Mucosa of descending colon (tissue), 3 donors: Measurements from ENCODE around the gene ATP5IF1. TPM values are rescaled to one million over a fixed set of nuclear protein-coding genes. Genes with fewer than 3 reads are reported as not detected.

Experiments used
- ATAC-seq: fragments of 200-7000 bp; cut with Tn5 transposase; one replicate; pipeline ENCODE4 v1.9.1; 2020; ENCODE audit warnings: mild to moderate bottlenecking, moderate library complexity
- DNase-seq, 3 donors: peaks; one replicate each; pipeline ENCODE4 v3.0.0-alpha.2; 2020
- H3K36me3 ChIP-seq: fragments of 200-600 bp; one replicate; pipeline ENCODE4 v1.8.0; 2021; ENCODE audit warnings: low read depth, mild to moderate bottlenecking
- H3K4me1 ChIP-seq: fragments of 200-600 bp; one replicate; pipeline ENCODE4 v1.8.0; 2021; ENCODE audit warnings: low read depth, mild to moderate bottlenecking
- H3K4me3 ChIP-seq: fragments of 200-600 bp; one replicate; pipeline ENCODE4 v1.8.0; 2021; ENCODE audit warnings: mild to moderate bottlenecking
- H3K9me3 ChIP-seq: fragments of 200-600 bp; one replicate; pipeline ENCODE4 v1.8.0; 2021; ENCODE audit warnings: mild to moderate bottlenecking
- intact Hi-C, 2 donors: fragments of 100-400 bp; cut with DNase I in 1 of 2; cut with micrococcal nuclease in 1 of 2; formaldehyde crosslinking; loops; one replicate each; pipeline versions ENCODE4 v1.11.0 to v1.11.1; 2022; cut with DNase I, micrococcal nuclease
- total RNA-seq, 3 donors: library from RNA; stranded (reverse); fragmentation: NEBNext Ultra II Directional in 2 of 3; extraction: Animal tissue kit (Norgen Biotek cat#: 25700) in 2 of 3; gene quantifications; one replicate each; pipeline versions ENCODE4 v1.2.1 to v1.2.4, GENCODE V29; 2021 to 2023
- TF ChIP-seq, protein P1 (sequence below): fragments of 200-600 bp; IDR thresholded peaks from one replicate; pipeline ENCODE4 v1.8.0; 2022; ENCODE audit warnings: antibody characterized with exemption, mild to moderate bottlenecking
- donor health status: DM: no; HTN: no; CAD: no; lungs with moderate emphysema.
- donor health status: DM: no; HTN: no; CAD: no.
- donor health status: DM: no; HTN: yes; CAD: no.

ATP5IF1 gene
- total RNA-seq, 3 donors from 2014 or later: 130 to 266 (median 235) TPM

DNA sequence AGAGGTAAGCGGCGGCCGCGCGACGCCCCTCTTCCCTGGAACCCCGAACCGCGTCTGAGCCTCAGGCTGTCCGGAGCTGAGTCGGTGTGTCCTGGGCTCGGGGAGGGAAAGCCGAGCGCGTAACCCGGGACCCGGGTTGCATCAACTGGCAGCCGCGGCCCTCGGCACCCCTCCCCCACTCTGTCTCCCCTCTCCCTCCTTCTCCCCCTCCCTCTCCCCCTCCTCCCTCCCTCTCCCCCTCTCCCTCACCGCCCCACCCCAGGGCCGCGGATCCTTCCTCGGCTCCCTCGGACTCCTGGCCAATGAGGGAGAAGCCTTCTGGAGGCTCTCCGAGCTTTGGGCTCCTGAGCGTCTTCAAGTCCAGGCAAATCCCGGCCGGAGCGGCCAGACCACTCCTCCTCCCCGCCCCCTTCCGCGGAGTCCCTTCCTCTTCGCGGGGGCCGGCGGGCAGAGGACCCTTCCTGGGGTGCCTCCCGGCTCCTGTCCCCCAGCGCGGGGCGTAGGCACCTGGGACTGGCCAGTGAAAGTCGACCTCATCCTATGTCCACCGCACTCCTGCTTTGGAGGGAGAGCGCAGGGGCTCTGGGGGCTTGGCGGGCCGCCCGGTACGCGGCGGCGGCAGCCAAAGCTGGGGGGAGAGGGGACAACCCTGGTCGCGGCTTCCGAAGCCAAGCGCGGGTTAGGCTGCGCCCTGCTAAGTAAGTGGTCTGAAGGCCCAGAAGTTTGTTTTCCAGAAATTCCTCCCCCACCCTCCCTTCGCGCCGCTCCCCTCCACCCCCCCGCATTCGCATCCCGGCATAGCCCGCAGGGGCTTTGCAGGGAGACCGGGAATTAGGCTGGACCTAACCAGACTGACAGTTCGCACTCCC is 24.2 kb downstream of the ATP5IF1 start:
- Histone ChIP-seq H3K36me3 (no peaks in the 10 kb centered on the region), H3K4me3 (peak overlapping the region; percentile 97), H3K9me3 (no peaks in the 10 kb centered on the region), H3K4me1 (peaks cover 32% of the 10 kb centered on the region)
- peak; percentile 73 to 85 (median 79) for DNase-seq
- intact Hi-C loops: no loop called here
- TF ChIP-seq, protein P1, sequence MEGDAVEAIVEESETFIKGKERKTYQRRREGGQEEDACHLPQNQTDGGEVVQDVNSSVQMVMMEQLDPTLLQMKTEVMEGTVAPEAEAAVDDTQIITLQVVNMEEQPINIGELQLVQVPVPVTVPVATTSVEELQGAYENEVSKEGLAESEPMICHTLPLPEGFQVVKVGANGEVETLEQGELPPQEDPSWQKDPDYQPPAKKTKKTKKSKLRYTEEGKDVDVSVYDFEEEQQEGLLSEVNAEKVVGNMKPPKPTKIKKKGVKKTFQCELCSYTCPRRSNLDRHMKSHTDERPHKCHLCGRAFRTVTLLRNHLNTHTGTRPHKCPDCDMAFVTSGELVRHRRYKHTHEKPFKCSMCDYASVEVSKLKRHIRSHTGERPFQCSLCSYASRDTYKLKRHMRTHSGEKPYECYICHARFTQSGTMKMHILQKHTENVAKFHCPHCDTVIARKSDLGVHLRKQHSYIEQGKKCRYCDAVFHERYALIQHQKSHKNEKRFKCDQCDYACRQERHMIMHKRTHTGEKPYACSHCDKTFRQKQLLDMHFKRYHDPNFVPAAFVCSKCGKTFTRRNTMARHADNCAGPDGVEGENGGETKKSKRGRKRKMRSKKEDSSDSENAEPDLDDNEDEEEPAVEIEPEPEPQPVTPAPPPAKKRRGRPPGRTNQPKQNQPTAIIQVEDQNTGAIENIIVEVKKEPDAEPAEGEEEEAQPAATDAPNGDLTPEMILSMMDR: no peak
- peak; percentile 62 for ATAC-seq

- Histone ChIP-seq H3K4me1 (peaks cover 37% of the 10 kb centered on the region), H3K9me3 (no peaks in the 10 kb centered on the region), H3K36me3 (no peaks in the 10 kb centered on the region), H3K4me3 (peak overlapping the region; percentile 97)
- ATAC-seq (no peak), DNase-seq (no peak)
- TF ChIP-seq, protein P1: no peak
- intact Hi-C loops: no loop called here
Measured at GRCh38 chr1:28260803-28261174, 24.9 kb downstream of the ATP5IF1 start.

GRCh38 chr1:28264897-28265296 is 29.0 kb downstream of the ATP5IF1 start:
- intact Hi-C loops: no loop called here

DNA sequence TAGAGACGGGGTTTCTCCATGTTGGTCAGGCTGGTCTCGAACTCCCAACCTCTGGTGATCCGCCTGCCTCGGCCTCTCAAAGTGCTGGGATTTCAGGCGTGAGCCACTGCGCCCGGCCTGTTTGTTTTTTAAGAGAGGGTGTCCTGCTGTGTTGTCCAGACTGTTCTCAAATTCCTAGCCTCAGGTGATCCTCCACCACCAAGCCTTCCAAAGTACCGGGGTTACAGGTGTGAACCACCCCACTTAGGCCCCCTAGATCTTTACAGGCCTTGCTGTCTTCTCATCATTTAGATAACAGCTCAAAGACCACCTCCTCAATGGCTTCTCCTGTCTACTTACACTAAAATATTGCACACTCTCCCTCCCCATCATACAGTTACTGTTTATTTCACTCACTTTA is 29.7 kb downstream of the ATP5IF1 start:
- TF ChIP-seq, protein P1: no peak
- no peaks in the 10 kb centered on the region for H3K36me3 ChIP-seq
- H3K9me3 ChIP-seq: no peaks in the 10 kb centered on the region
- intact Hi-C loops: no loop called here
- no peak overlapping the region for H3K4me3 ChIP-seq
- ATAC-seq (no peak), DNase-seq (no peak)
- H3K4me1 ChIP-seq: peaks cover 37% of the 10 kb centered on the region

More at GRCh38 chr1:28264897-28265296, 29.0 kb downstream of the ATP5IF1 start:
- DNase-seq: no peak
- Histone ChIP-seq H3K4me1 (peaks cover 37% of the 10 kb centered on the region), H3K4me3 (no peak overlapping the region), H3K9me3 (no peaks in the 10 kb centered on the region), H3K36me3 (no peaks in the 10 kb centered on the region)
- ATAC-seq: no peak
- TF ChIP-seq, protein P1: no peak

GRCh38 chr1:28266920-28267322 is 31.0 kb downstream of the ATP5IF1 start:
- intact Hi-C loops: no loop called here

More at GRCh38 chr1:28266920-28267322, 31.0 kb downstream of the ATP5IF1 start:
- TF ChIP-seq, protein P1: no peak
- H3K9me3 ChIP-seq: no peaks in the 10 kb centered on the region
- H3K36me3 ChIP-seq: no peaks in the 10 kb centered on the region
- no peak for DNase-seq
- no peak overlapping the region for H3K4me3 ChIP-seq
- H3K4me1 ChIP-seq: peaks cover 24% of the 10 kb centered on the region
- no peak for ATAC-seq
